GM21367 (cell line): Measurements from ENCODE around the gene MSANTD7.
"Not testable (repeated sequence)": the region's sequence is repeated elsewhere in the genome, so short reads cannot be mapped to it uniquely, and the experiment has no call there.

Experiments
- ATAC-seq: cut with Tn5 transposase; IDR thresholded peaks from one replicate; pipeline ENCODE4 v1.9.1; 2021; ENCODE audit not compliant: unreplicated experiment

Gene MSANTD7

GRCh38 chr10:14837757-14838581, at the start of gene MSANTD7, which contains the start of the genes CDNF and HSPA14:
TSS of gene MSANTD7 (plus strand) at chr10:14838306. CDS start at chr10:14842285, 3,979 bp downstream.
TSS of gene CDNF (minus strand) at chr10:14838037. CDS start at chr10:14837946, 91 bp downstream.
TSS of gene HSPA14 (plus strand) at chr10:14838306. CDS start at chr10:14838403, 97 bp downstream.
- ATAC-seq = peak; percentile 91

DNA sequence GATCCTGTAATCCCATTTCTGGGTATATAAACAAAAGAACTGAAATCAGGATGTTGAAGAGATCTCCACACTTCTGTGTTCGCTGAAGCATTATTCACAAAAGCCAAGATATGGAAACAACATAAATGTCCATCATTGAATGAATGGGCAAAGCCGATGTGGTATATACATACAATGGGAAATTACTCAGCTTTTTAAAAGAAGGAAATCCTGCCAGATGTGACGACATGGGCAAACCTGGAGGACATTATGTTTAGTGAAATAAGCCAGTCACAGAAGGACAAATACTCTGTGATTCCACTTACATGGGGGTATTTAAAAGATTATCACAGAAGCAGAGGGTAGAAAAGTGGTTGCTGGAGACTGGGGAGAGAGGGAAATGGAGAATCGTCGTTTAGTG, 39.5 kb upstream of the MSANTD7 start:
- ATAC-seq = no peak

DNA sequence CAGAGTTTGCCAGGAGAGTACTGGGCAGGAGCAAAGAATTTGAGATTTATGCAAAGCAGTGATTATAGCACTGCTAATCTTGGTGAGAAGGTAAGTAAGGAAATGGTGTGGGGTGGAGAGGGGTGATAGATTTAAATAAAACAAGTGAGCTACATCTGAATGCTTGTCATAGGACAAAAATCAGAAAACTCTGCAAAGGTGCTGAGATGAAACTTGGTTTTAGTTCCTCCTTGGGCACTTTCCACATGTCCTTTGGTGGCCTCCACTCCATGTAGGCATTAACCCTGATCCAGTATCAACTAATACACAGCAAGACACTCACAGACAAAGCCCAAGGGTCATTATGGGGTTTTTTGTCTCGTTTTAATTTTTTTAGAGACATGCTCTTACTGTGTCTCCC, 37.7 kb upstream of the MSANTD7 start:
- ATAC-seq = no peak

GRCh38 chr10:14801723-14802122, 36.4 kb upstream of the MSANTD7 start:
- ATAC-seq = no peak

GRCh38 chr10:14803827-14804226, 34.3 kb upstream of the MSANTD7 start:
- ATAC-seq = no peak

DNA sequence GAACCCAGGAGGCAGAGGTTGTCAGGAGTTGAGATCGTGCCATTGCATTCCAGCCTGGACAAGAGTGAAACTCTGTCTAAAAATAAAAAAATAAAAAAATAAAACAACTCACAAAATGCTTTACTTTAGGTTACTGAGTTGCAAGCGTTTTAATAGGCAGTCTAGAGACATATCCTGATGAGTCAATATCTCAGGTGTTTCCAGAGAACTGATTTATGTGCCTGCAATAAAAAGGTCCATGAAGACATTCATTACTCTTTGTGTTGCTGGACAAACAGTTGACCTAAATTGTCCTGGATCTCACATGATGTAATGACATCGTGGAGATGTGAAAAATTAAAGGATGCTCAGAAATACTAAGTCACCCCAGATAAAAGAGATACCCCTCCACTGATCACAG, 31.8 kb upstream of the MSANTD7 start:
- ATAC-seq = no peak

DNA sequence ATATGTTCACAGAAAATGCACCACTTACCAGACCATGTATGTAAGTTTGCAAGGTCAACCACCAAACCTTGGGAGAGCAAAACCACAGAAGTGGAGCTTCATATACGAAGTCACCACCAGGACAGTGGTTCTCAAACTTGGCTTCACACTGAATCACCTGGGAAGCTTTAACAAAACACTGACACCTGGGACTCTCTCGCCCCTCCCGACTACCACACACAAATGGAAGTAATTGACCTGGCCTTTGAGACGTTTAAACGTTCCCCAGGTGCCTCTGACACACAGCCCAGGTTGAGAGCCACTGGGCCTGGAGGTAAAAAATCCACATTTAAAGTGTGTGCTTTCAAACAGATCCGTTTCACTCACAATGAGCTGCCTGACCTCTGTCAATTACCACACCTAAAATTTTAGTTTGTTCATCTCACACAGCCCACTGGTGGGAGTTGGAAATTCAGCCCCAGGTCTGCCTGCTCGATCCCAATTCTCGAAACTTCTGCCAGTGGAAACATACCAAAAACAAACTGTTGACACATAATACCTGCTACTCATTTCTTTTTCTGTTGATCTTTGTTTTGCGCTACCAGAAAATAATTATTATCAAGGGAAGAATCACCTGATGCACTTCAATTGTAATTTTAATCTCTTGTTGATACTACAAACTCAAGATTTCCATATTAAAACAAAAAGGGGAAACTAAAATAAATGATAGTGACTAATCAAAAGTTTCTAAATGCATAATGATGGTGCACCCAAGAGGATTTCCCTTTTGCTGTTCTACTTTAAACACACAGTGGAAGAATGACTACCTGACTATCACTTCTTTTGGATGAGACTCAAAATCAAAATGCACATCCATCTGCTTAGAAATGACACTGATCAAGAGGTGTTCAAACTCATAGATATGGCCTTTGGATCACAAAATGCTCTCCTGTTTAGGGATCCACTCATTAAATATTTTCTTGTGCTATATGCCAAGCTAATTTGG, 26.8 kb upstream of the MSANTD7 start:
- ATAC-seq = no peak

DNA sequence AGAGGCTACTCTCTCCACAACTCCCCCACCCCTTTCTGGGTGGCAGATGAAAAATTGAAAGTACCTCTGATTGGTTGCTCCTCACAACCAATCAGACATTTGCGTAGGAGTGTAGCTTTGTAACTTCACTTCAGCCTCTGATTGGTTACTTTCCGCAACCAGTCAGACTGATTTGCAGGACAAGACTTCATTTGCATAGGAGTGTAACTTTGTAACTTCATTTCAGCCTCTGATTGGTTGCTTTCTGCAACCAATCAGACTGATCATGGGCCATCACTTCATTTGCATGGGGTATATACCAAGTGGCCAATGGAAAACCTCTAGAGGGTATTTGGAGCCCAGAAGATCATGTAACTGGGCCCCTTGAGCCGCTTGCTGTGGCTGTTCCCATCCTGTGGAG, 25.8 kb upstream of the MSANTD7 start:
- ATAC-seq = no peak

- no peak for ATAC-seq
Observed at GRCh38 chr10:14815681-14816080, 22.4 kb upstream of the MSANTD7 start.

GRCh38 chr10:14816717-14817116, 21.4 kb upstream of the MSANTD7 start:
- ATAC-seq = not testable (repeated sequence)

GRCh38 chr10:14820010-14820774, 17.9 kb upstream of the MSANTD7 start:
- no peak for ATAC-seq

DNA sequence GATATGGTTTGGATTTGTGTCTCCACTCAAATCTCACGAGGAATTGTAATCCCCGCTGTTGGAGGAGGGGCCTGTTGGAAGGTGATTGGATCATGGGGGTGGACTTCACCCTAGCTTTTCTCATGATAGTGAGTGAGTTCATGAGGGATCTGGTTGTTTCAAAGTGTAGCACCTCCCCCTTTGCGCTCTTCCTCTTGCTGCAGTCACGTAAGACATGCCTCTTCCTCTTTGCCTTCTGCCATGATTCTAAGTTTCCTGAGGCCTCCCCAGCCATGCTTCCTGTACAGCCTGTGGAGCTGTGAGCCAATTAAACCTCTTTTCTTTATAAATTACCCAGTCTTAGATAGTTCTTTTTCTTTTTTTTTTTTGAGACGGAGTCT, 17.3 kb upstream of the MSANTD7 start:
- no peak for ATAC-seq

GRCh38 chr10:14821635-14822375, 16.3 kb upstream of the MSANTD7 start:
- no peak for ATAC-seq

GRCh38 chr10:14822879-14823755, 15.0 kb upstream of the MSANTD7 start:
- no peak for ATAC-seq

DNA sequence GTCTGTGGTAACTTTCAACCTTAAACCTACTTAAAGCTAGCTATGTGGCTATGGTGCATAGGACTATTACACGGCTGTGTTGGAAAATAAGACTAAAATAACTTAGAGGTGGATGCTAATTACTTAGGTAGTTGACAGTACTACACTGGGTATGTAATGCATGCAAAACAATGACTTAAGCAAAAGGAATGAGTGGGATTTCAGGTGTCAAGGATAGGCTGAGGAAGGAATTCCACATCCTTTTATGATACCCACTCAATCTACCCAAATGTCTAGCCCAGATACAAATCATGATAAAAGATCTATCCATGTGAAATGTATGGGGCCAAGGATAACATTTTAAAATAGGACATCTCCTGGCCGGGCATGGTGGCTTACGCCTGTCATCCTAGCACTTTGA, 14.1 kb upstream of the MSANTD7 start:
- no peak for ATAC-seq

DNA sequence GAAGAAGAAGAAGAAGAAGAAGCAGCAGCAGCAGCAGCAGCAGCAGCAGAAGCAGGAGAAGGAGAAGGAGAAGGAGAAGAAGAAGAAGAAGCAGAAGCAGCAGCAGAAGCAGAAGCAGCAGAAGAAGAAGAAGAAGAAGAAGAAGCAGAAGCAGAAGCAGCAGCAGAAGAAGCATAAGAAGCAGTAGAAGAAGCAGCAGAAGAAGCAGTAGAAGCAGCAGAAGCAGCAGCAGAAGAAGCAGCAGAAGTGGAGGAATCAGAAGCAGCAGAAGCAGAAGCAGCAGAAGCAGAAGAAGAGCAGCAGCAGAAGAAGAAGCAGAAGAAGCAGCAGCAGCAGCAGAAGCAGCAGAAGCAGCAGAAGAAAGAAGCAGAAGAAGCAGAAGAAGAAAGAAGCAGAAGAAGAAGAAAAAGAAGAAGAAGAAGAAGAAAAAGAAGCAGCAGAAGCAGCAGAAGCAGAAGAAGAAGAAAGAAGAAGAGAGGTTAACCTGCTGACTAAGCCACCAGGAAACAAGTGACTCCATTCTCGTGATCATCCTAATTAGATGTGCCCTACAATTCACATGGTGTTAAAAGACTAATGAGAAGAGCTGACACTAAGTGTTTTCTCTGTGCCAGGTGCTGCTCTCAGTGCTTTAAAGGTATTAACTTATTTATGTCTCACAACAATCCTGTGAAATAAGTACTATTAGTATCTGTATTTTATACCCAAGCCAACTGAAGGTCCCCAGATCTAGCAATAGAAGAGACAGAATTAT, 11.9 kb upstream of the MSANTD7 start:
- no peak for ATAC-seq

DNA sequence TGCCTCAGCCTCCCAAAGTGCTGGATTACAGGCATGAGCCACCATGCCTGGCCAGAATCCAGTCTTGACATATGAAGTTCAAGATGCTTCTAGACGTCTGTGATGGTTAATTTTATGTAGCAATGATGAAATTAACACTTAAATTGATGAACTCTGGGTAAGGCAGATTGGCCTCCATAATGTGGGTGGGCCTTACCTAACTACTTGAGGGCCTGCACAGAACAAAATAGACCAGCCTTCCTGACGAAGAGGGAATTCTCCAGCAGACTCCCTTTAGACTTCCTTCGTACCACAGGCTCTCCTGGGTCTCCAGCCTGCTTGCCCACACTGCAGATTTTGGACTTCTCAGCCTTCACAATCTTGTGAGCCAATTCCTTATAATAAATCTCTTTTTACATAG, 5.0 kb upstream of the MSANTD7 start:
- no peak for ATAC-seq

GRCh38 chr10:14836208-14836607, 1.9 kb upstream of the MSANTD7 start:
- no peak for ATAC-seq
